Nephron progenitor cell (in vitro differentiated cells): ENCODE measurements around the gene VWA8.
"Not testable (repeated sequence)": the region's sequence is repeated elsewhere in the genome, so short reads cannot be mapped to it uniquely, and the experiment has no call there.

Source experiments
- DNase-seq: peaks from one replicate; pipeline ENCODE4 v3.0.0; 2021
- H3K27ac Mint-ChIP-seq: 2 replicates; pipeline ENCODE4 v1.8.0; 2021; ENCODE audit warnings: mild to moderate bottlenecking, moderate library complexity, mixed read lengths
- H3K27me3 Mint-ChIP-seq: 2 replicates; pipeline ENCODE4 v1.8.0; 2021; ENCODE audit warnings: mild to moderate bottlenecking, low read depth, mixed read lengths; ENCODE audit not compliant: poor library complexity
- H3K36me3 Mint-ChIP-seq: 2 replicates; pipeline ENCODE4 v1.8.0; 2021; ENCODE audit warnings: low read depth, mixed read lengths
- H3K4me1 Mint-ChIP-seq: 2 replicates; pipeline ENCODE4 v1.8.0; 2021; ENCODE audit warnings: mixed read lengths
- H3K4me3 Mint-ChIP-seq: 2 replicates; pipeline ENCODE4 v1.8.0; 2021; ENCODE audit warnings: mild to moderate bottlenecking, moderate library complexity, mixed read lengths
- H3K9me3 Mint-ChIP-seq: 2 replicates; pipeline ENCODE4 v1.8.0; 2021; ENCODE audit warnings: mild to moderate bottlenecking, moderate library complexity, mixed read lengths
- TF ChIP-seq, protein P1 (sequence below): fragments of 200-600 bp; sonication (generic); IDR thresholded peaks from 2 replicates; pipeline ENCODE4 v1.5.0; 2021; ENCODE audit warnings: antibody characterized with exemption

The VWA8 gene

DNA sequence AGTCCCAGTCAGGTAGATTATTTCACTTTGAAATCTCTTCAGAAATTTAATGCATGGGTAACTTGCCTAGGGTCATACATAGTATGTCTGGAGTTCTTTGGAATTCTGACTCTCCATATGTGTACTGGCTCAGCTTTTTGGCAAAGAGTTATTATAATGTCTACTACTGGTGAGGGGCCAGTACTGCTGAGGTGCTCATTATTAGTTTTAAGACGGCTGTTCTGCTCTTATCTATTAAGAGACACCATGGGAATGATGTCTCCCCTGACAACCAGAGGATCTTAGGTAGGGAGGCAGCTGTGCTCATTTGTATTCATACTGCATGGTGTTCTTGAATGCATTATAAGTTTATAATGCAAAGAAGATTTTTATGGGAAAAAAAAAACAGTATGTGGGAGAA, 319.5 kb downstream of the VWA8 start:
- no peaks in the 10 kb centered on the region for H3K9me3 Mint-ChIP-seq
- H3K27me3 Mint-ChIP-seq, result peaks cover 5% of the 10 kb centered on the region
- no peak overlapping the region for H3K27ac Mint-ChIP-seq
- TF ChIP-seq, protein P1, sequence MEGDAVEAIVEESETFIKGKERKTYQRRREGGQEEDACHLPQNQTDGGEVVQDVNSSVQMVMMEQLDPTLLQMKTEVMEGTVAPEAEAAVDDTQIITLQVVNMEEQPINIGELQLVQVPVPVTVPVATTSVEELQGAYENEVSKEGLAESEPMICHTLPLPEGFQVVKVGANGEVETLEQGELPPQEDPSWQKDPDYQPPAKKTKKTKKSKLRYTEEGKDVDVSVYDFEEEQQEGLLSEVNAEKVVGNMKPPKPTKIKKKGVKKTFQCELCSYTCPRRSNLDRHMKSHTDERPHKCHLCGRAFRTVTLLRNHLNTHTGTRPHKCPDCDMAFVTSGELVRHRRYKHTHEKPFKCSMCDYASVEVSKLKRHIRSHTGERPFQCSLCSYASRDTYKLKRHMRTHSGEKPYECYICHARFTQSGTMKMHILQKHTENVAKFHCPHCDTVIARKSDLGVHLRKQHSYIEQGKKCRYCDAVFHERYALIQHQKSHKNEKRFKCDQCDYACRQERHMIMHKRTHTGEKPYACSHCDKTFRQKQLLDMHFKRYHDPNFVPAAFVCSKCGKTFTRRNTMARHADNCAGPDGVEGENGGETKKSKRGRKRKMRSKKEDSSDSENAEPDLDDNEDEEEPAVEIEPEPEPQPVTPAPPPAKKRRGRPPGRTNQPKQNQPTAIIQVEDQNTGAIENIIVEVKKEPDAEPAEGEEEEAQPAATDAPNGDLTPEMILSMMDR, result no peak
- H3K4me1 Mint-ChIP-seq, result peaks cover 58% of the 10 kb centered on the region
- peaks cover 7% of the 10 kb centered on the region for H3K36me3 Mint-ChIP-seq
- H3K4me3 Mint-ChIP-seq, result no peak overlapping the region
- DNase-seq, result no peak

DNA sequence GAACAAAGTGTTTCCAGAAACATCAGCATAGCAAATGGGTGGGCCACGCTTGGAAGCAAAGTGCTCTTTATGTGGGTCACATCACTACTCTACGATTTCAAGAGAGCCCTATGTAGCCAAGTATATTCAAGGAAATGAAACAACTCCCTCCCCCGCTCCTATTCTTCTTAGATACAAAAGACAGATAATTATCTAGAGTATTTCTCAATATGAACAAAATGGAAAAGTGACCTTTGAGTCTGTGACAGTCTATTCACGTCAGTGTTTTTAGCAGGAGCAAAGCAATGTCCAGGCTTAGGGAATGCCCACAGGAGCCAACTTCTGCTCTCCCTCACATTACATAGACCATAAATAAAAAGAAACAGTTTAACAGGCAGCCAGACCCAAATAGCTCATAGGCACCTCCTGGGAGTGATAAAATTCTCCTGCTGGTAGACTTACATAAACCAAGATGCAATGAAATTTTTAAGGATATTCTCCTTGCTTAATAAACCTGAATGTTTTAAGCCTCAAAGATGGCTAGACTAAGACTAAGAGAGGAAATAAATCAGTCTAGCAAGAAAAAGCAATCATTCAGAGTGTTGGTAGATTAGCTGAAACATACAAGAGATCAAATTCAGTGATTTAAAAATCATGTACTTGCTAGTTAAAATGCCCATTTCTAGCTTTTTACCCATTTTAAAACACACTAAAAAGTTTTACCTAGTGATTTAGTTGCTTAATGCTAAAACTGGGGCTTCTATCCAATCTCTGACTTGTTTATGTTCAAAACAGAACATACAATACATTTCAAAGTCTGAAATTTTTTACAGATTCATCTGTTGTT, 320.7 kb downstream of the VWA8 start:
- Mint-ChIP-seq H3K4me3 (peak overlapping the region; percentile 29), H3K9me3 (no peaks in the 10 kb centered on the region), H3K27me3 (peaks cover 5% of the 10 kb centered on the region), H3K4me1 (peaks cover 61% of the 10 kb centered on the region), H3K27ac (peak overlapping the region; percentile 83), H3K36me3 (peaks cover 7% of the 10 kb centered on the region)
- DNase-seq, result no peak
- TF ChIP-seq, protein P1, result no peak

DNA sequence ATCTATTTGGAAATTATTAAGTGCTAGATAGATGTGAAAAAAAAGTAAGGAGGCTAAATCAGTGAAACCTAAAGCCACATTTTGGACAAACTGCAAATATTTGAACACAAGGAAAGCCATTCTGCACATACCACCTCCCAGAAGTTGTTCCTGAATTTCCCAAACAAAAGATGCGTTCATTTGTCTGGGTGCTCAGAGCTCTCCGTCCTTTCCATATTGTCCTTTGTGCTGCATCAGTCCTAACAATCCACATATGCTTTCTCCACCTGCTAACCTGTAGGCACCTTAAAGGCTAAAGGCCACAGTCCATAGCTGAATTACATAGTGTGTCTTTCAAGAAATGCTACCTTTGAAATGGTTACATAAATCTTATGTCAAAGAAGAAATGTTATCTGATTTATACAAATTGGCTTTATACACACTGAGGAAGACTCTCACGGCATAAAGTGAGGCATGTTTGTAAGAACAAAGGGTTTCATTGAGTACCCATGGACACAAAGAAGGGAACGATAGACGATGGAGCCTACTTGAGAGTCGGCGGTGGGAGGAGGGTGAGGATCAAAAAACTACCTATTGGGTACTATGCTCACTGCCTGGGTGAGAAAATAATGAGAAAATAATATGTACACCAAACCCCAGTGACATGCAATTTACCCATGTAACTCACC, 321.5 kb downstream of the VWA8 start:
- Mint-ChIP-seq H3K9me3 (no peaks in the 10 kb centered on the region), H3K27ac (peak overlapping the region; percentile 37), H3K27me3 (peaks cover 5% of the 10 kb centered on the region), H3K36me3 (peaks cover 7% of the 10 kb centered on the region), H3K4me3 (no peak overlapping the region), H3K4me1 (peaks cover 58% of the 10 kb centered on the region)
- TF ChIP-seq, protein P1, result no peak
- no peak for DNase-seq

DNA sequence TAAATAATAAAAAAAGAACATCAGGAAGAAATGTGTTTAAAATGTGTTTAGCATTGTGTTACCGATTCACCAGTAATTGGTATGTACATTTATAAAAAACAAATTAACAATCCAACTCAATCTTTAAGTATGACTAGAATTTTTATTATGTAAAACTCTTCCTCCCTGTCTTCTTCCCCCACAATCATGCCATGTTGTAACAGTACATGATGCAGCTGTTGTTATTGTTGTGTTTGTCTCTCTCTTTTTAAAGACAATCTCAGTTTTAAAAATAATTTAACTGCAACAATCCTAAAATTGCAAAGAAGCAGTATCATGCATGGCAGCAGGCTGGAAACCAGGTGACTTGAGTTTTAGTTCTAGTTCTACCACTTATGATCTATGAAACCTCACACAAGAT, 323.3 kb downstream of the VWA8 start:
- Mint-ChIP-seq H3K36me3 (peaks cover 7% of the 10 kb centered on the region), H3K27me3 (no peaks in the 10 kb centered on the region), H3K9me3 (no peaks in the 10 kb centered on the region)

DNA sequence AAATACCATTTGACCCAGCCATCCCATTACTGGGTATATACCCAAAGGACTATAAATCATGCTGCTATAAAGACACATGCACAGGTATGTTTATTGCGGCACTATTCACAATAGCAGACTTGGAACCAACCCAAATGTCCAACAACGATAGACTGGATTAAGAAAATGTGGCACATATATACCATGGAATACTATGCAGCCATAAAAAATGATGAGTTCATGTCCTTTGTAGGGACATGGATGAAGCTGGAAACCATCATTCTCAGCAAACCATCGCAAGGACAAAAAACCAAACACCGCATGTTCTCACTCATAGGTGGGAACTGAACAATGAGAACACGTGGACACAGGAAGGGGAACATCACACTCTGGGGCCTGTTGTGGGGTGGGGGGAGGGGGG, 323.9 kb downstream of the VWA8 start:
- not testable (repeated sequence) for H3K36me3 Mint-ChIP-seq

More for the DNA sequence above, 323.3 kb downstream of the VWA8 start:
- DNase-seq, result no peak
- Mint-ChIP-seq H3K4me1 (peaks cover 53% of the 10 kb centered on the region), H3K4me3 (no peak overlapping the region), H3K27ac (no peak overlapping the region)
- TF ChIP-seq, protein P1, result no peak

DNA sequence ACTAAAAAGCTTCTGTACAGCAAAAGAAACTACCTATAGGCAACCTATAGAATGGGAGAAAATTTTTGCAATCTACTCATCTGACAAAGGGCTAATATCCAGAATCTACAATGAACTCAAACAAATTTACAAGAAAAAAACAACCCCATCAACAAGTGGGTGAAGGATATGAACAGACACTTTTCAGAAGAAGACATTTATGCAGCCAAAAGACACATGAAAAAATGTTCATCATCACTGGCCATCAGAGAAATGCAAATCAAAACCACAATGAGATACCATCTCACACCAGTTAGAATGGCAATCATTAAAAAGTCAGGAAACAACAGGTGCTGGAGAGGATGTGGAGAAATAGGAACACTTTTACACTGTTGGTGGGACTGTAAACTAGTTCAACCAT, 324.3 kb downstream of the VWA8 start:
- not testable (repeated sequence) for H3K9me3 Mint-ChIP-seq, DNase-seq, H3K36me3 Mint-ChIP-seq, H3K27me3 Mint-ChIP-seq, H3K4me3 Mint-ChIP-seq, H3K27ac Mint-ChIP-seq
- H3K4me1 Mint-ChIP-seq, result peaks cover 51% of the 10 kb centered on the region

More for the DNA sequence above, 323.9 kb downstream of the VWA8 start:
- not testable (repeated sequence) for DNase-seq, H3K27me3 Mint-ChIP-seq, H3K9me3 Mint-ChIP-seq, H3K27ac Mint-ChIP-seq, H3K4me3 Mint-ChIP-seq
- peaks cover 53% of the 10 kb centered on the region for H3K4me1 Mint-ChIP-seq
